Measurements from ENCODE around the gene CRHR2. TPM values are rescaled to one million over a fixed set of nuclear protein-coding genes. Genes with fewer than 3 reads are reported as not detected.

CRHR2 gene
- total RNA-seq, 1 experiment from 2014 or later: 0.22 TPM

DNA sequence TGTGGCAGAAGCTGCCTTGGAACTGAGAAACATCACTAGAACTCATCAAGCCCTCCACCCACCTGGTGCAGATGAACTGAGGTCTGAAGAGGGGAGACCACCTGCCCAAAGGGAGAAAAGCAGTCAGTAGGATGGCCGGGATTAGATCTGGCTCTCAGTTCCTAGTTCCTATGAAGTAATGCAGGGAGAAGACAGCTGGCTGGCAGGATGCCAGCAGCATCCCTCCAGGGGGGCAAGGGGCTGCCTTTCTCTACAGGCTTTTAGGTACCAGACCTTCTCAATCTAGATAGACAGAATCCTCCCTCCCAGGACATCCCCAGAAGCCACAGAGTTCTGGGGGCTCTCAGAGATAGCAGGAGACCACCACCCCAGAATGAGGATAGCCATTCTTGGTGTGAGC lies 7.8 kb downstream of the CRHR2 start:
- Mint-ChIP-seq H3K27ac (no peak overlapping the region), H3K36me3 (no peaks in the 10 kb centered on the region), H3K4me3 (no peak overlapping the region), H3K9me3 (0 out of 2 replicates have a peak, but pooled peaks cover 5% of the 10 kb centered on the region), H3K27me3 (ENCODE audit: low read depth) (peaks cover 18% of the 10 kb centered on the region), H3K4me1 (peaks cover 11% of the 10 kb centered on the region)
- DNase-seq (ENCODE audit: low spot score): no peak
- ATAC-seq: no peak
- CTCF ChIA-PET: no interaction called here
- no peak for TF ChIP-seq ZNF671 (CRISPR knock-in tag; IDR thresholded peaks at IDR 0.05)
- no peak for TF ChIP-seq FOXJ3 (CRISPR knock-in tag; IDR thresholded peaks at IDR 0.05; ENCODE audit: borderline replicate concordance)
- no peak for TF ChIP-seq NR2C2 (CRISPR knock-in tag; IDR thresholded peaks at IDR 0.05)
- TF ChIP-seq, protein P1, sequence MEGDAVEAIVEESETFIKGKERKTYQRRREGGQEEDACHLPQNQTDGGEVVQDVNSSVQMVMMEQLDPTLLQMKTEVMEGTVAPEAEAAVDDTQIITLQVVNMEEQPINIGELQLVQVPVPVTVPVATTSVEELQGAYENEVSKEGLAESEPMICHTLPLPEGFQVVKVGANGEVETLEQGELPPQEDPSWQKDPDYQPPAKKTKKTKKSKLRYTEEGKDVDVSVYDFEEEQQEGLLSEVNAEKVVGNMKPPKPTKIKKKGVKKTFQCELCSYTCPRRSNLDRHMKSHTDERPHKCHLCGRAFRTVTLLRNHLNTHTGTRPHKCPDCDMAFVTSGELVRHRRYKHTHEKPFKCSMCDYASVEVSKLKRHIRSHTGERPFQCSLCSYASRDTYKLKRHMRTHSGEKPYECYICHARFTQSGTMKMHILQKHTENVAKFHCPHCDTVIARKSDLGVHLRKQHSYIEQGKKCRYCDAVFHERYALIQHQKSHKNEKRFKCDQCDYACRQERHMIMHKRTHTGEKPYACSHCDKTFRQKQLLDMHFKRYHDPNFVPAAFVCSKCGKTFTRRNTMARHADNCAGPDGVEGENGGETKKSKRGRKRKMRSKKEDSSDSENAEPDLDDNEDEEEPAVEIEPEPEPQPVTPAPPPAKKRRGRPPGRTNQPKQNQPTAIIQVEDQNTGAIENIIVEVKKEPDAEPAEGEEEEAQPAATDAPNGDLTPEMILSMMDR (IDR thresholded peaks at IDR 0.05): no peak
- no peak for TF ChIP-seq ETV6 (CRISPR knock-in tag; IDR thresholded peaks at IDR 0.05)
- no peak for TF ChIP-seq IRF2 (CRISPR knock-in tag; IDR thresholded peaks at IDR 0.05; ENCODE audit: borderline replicate concordance, low read depth)
- no peak for TF ChIP-seq ZNF317 (CRISPR knock-in tag; IDR thresholded peaks at IDR 0.05; ENCODE audit: borderline replicate concordance, low read depth)
- no peak for TF ChIP-seq ZNF263 (CRISPR knock-in tag; IDR thresholded peaks at IDR 0.05; ENCODE audit: low read depth)
- TF ChIP-seq CREB1 (CRISPR knock-in tag; IDR thresholded peaks at IDR 0.05): no peak
- no peak for TF ChIP-seq SMAD4 (CRISPR knock-in tag; IDR thresholded peaks at IDR 0.05)
- no peak for TF ChIP-seq ZNF138 (CRISPR knock-in tag; conservative IDR thresholded peaks at IDR 0.05)
- no peak for TF ChIP-seq HMGA2 (CRISPR knock-in tag; IDR thresholded peaks at IDR 0.05)
- TF ChIP-seq, protein P2, sequence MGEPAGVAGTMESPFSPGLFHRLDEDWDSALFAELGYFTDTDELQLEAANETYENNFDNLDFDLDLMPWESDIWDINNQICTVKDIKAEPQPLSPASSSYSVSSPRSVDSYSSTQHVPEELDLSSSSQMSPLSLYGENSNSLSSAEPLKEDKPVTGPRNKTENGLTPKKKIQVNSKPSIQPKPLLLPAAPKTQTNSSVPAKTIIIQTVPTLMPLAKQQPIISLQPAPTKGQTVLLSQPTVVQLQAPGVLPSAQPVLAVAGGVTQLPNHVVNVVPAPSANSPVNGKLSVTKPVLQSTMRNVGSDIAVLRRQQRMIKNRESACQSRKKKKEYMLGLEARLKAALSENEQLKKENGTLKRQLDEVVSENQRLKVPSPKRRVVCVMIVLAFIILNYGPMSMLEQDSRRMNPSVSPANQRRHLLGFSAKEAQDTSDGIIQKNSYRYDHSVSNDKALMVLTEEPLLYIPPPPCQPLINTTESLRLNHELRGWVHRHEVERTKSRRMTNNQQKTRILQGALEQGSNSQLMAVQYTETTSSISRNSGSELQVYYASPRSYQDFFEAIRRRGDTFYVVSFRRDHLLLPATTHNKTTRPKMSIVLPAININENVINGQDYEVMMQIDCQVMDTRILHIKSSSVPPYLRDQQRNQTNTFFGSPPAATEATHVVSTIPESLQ (CRISPR knock-in tag; IDR thresholded peaks at IDR 0.05): no peak
- TF ChIP-seq, protein P3, sequence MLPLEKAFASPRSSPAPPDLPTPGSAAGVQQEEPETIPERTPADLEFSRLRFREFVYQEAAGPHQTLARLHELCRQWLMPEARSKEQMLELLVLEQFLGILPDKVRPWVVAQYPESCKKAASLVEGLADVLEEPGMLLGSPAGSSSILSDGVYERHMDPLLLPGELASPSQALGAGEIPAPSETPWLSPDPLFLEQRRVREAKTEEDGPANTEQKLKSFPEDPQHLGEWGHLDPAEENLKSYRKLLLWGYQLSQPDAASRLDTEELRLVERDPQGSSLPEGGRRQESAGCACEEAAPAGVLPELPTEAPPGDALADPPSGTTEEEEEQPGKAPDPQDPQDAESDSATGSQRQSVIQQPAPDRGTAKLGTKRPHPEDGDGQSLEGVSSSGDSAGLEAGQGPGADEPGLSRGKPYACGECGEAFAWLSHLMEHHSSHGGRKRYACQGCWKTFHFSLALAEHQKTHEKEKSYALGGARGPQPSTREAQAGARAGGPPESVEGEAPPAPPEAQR (CRISPR knock-in tag; IDR thresholded peaks at IDR 0.05): no peak
- no peak for TF ChIP-seq MYBL2 (CRISPR knock-in tag; IDR thresholded peaks at IDR 0.05)
- no peak for TF ChIP-seq KAT7 (CRISPR knock-in tag; IDR thresholded peaks at IDR 0.05; ENCODE audit: borderline replicate concordance)
- TF ChIP-seq NR1H2 (CRISPR knock-in tag; IDR thresholded peaks at IDR 0.05): no peak
- TF ChIP-seq, protein P4, sequence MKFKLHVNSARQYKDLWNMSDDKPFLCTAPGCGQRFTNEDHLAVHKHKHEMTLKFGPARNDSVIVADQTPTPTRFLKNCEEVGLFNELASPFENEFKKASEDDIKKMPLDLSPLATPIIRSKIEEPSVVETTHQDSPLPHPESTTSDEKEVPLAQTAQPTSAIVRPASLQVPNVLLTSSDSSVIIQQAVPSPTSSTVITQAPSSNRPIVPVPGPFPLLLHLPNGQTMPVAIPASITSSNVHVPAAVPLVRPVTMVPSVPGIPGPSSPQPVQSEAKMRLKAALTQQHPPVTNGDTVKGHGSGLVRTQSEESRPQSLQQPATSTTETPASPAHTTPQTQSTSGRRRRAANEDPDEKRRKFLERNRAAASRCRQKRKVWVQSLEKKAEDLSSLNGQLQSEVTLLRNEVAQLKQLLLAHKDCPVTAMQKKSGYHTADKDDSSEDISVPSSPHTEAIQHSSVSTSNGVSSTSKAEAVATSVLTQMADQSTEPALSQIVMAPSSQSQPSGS (CRISPR knock-in tag; IDR thresholded peaks at IDR 0.05; ENCODE audit: borderline replicate concordance, low read depth): no peak
- POLR2A ChIA-PET: no interaction called here

DNA sequence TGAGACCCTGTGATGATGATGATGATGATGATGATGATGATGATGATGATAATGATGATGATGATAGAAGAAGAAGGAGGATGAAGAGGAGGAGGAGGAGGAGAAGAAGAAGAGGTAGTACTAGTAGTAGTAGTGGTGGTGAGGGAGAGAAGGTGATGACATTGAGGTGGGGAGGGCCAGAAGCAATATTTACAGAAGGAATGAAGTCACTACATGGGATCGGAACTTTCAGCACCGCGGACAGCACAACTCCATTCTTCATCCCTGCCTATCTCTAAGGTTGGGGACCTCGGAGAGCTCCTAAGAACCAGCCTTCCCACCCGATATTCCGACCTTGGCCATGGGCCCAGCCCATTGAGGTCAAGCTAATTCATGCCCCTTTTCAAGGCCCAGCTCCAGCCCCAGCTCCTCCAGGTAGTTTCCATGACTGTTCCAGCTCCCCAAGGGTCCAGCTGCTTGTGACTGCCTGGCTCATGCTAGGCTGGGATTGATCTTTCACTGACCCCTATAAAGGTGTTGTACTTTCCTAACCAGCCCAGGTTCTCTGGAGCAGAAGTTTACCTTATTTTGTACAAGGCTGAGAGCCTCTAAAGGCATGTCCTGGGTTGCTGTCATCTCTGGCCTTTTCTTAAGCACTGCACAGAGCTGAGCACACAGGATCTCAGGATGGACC lies 10.3 kb downstream of the CRHR2 start:
- no peaks in the 10 kb centered on the region for H3K36me3 Mint-ChIP-seq
- H3K27me3 Mint-ChIP-seq (ENCODE audit: low read depth): peaks cover 8% of the 10 kb centered on the region
- no peak overlapping the region for H3K4me3 Mint-ChIP-seq
- ATAC-seq (peak; percentile 90), DNase-seq (ENCODE audit: low spot score) (peak; percentile 78)
- no peaks in the 10 kb centered on the region; the same call in 1 of the 2 replicates for H3K4me1 Mint-ChIP-seq
- POLR2A ChIA-PET: no interaction called here
- H3K27ac Mint-ChIP-seq: no peak overlapping the region
- CTCF ChIA-PET: interaction anchor here (0.6 to 2.6 kb wide), 4 partner anchors 10 to 138 kb away, joined by 3 to 14 read pairs (median 3); partner anchors contain the start of gene CRHR2
- H3K9me3 Mint-ChIP-seq: 0 out of 2 replicates have a peak, but pooled peaks cover 5% of the 10 kb centered on the region
- peak; percentile 96 for TF ChIP-seq TP53 (CRISPR knock-in tag; IDR thresholded peaks at IDR 0.05)
- peak; percentile 69; the same call in 1 of the 2 replicates for TF ChIP-seq ZNF121 (CRISPR knock-in tag; IDR thresholded peaks at IDR 0.05)
- TF ChIP-seq ELF4 (CRISPR knock-in tag; IDR thresholded peaks at IDR 0.05; ENCODE audit: low read depth): peak; percentile 81; the same call in 1 of the 2 replicates
- no peak; the same call in 1 of the 2 replicates for TF ChIP-seq ZNF138 (CRISPR knock-in tag; conservative IDR thresholded peaks at IDR 0.05)
- TF ChIP-seq, protein P5, sequence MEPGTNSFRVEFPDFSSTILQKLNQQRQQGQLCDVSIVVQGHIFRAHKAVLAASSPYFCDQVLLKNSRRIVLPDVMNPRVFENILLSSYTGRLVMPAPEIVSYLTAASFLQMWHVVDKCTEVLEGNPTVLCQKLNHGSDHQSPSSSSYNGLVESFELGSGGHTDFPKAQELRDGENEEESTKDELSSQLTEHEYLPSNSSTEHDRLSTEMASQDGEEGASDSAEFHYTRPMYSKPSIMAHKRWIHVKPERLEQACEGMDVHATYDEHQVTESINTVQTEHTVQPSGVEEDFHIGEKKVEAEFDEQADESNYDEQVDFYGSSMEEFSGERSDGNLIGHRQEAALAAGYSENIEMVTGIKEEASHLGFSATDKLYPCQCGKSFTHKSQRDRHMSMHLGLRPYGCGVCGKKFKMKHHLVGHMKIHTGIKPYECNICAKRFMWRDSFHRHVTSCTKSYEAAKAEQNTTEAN (CRISPR knock-in tag; IDR thresholded peaks at IDR 0.05): peak; percentile 96
- TF ChIP-seq, protein P6, sequence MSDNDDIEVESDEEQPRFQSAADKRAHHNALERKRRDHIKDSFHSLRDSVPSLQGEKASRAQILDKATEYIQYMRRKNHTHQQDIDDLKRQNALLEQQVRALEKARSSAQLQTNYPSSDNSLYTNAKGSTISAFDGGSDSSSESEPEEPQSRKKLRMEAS (CRISPR knock-in tag; IDR thresholded peaks at IDR 0.05): peak; percentile 84; the same call in 1 of the 2 replicates
- TF ChIP-seq ATF1 (CRISPR knock-in tag; IDR thresholded peaks at IDR 0.05): peak; percentile 90; the same call in 1 of the 2 replicates
- peak; percentile 96 for TF ChIP-seq NFE2L1 (CRISPR knock-in tag; IDR thresholded peaks at IDR 0.05)
- TF ChIP-seq, protein P7, sequence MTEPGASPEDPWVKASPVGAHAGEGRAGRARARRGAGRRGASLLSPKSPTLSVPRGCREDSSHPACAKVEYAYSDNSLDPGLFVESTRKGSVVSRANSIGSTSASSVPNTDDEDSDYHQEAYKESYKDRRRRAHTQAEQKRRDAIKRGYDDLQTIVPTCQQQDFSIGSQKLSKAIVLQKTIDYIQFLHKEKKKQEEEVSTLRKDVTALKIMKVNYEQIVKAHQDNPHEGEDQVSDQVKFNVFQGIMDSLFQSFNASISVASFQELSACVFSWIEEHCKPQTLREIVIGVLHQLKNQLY (CRISPR knock-in tag; IDR thresholded peaks at IDR 0.05): peak; percentile 58; the same call in 1 of the 2 replicates
- peak; percentile 85; the same call in 1 of the 2 replicates for TF ChIP-seq PRRX2 (CRISPR knock-in tag; IDR thresholded peaks at IDR 0.05)
- TF ChIP-seq CREM (CRISPR knock-in tag; IDR thresholded peaks at IDR 0.05): peak; percentile 89; the same call in 1 of the 2 replicates
